ENCODE measurements around the gene KRT36.

The KRT36 gene

GRCh38 chr17:41440531-41441033 is 49.1 kb downstream of the KRT36 start, which contains the start of gene KRT38:
KRT38 (minus strand) TSS chr17:41440983; CDS start chr17:41440921, 62 bp downstream.
- H4K20me1 ChIP-seq (ENCODE audit: insufficient read depth, low read length, poor library complexity, severe bottlenecking): no peaks in the 10 kb centered on the region
- no peaks in the 10 kb centered on the region for H3K9me3 ChIP-seq (ENCODE audit: insufficient read depth, low read depth, low read length)
- no peaks in the 10 kb centered on the region for H3K4me1 ChIP-seq (ENCODE audit: insufficient read depth, low read length, poor library complexity, severe bottlenecking)
- no peak for TF ChIP-seq CTCF (conservative IDR thresholded peaks at IDR 0.05; ENCODE audit: low read length)
- TF ChIP-seq EZH2phosphoT487 (IDR thresholded peaks at IDR 0.05; ENCODE audit: borderline replicate concordance): no peak
- H3K4me2 ChIP-seq (ENCODE audit: low read depth, low read length, poor library complexity, severe bottlenecking): no peak within 1 kb of the TSS
- no peaks in the 10 kb centered on the region for H3K79me2 ChIP-seq (ENCODE audit: insufficient read depth, low read length)
- no peak within 1 kb of the TSS for H2AFZ ChIP-seq (ENCODE audit: low read length)
- no peak within 1 kb of the TSS for H3K9ac ChIP-seq (ENCODE audit: low read depth, low read length, poor library complexity, severe bottlenecking)
- H3K36me3 ChIP-seq (ENCODE audit: insufficient read depth, low read length): no peaks in the 10 kb centered on the region
- no peak within 1 kb of the TSS for H3K4me3 ChIP-seq (ENCODE audit: low read length, poor library complexity, severe bottlenecking)
- H3K27me3 ChIP-seq (ENCODE audit: insufficient read depth, low read length, poor library complexity, severe bottlenecking): peaks cover 12% of the 10 kb centered on the region
- no peaks in the 10 kb centered on the region for H3K9me2 ChIP-seq (replicated peaks; ENCODE audit: low read depth, low read length)
- no peaks in the 10 kb centered on the region for H3F3A ChIP-seq (ENCODE audit: low read depth)

DNA sequence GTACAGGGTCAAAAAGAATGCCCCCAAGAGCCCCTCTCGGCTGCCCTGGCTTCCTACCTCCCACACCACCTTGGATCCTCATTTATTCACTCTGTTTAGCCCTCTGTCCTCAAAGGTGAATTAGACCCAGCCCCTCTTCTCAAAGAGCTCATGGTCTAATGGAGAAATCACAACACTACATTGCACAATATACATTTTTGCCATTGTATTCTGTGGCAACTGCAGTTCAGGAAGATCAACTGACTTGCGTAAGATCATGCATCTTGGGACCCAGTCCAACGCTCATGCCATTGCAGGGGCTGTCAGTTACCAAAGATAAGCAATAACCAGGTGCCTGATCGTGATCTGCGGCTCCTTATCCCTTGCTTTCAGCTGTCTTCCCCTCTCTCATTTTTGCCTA is 50.3 kb downstream of the KRT36 start:
- Histone ChIP-seq H3K4me2 (ENCODE audit: low read depth, low read length, poor library complexity, severe bottlenecking) (no peak overlapping the region), H3K4me3 (ENCODE audit: low read length, poor library complexity, severe bottlenecking) (no peak overlapping the region), H2AFZ (ENCODE audit: low read length) (no peak overlapping the region), H3K27me3 (ENCODE audit: insufficient read depth, low read length, poor library complexity, severe bottlenecking) (peaks cover 7% of the 10 kb centered on the region), H3F3A (ENCODE audit: low read depth) (no peaks in the 10 kb centered on the region), H3K9me3 (ENCODE audit: insufficient read depth, low read depth, low read length) (no peaks in the 10 kb centered on the region), H3K9ac (ENCODE audit: low read depth, low read length, poor library complexity, severe bottlenecking) (no peak overlapping the region), H3K9me2 (replicated peaks; ENCODE audit: low read depth, low read length) (no peaks in the 10 kb centered on the region), H4K20me1 (ENCODE audit: insufficient read depth, low read length, poor library complexity, severe bottlenecking) (no peaks in the 10 kb centered on the region), H3K79me2 (ENCODE audit: insufficient read depth, low read length) (no peaks in the 10 kb centered on the region), H3K4me1 (ENCODE audit: insufficient read depth, low read length, poor library complexity, severe bottlenecking) (no peaks in the 10 kb centered on the region), H3K36me3 (ENCODE audit: insufficient read depth, low read length) (no peaks in the 10 kb centered on the region)
- no peak for TF ChIP-seq CTCF (conservative IDR thresholded peaks at IDR 0.05; ENCODE audit: low read length)
- TF ChIP-seq EZH2phosphoT487 (IDR thresholded peaks at IDR 0.05; ENCODE audit: borderline replicate concordance): no peak

DNA sequence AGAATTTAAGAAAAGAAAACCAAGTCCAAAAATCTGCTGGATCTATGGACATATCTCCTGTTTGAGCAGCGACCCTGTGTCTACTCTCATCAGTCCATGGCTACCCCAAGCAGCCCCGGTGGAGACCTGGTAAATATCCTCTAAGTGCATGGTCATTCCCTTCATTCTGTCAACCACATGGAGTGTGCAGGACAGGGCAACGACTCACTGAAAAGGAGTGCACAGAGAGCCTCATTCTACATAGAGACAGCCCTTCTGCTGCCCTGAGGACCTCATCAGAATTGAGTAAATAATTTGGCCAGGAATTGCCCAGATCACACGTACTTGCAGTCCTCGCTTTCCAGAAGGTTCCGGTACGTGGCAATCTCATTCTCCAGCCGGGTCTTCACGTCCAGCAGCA is 51.9 kb downstream of the KRT36 start:
- Histone ChIP-seq H3K9me2 (replicated peaks; ENCODE audit: low read depth, low read length) (no peaks in the 10 kb centered on the region), H3K36me3 (ENCODE audit: insufficient read depth, low read length) (no peaks in the 10 kb centered on the region), H3F3A (ENCODE audit: low read depth) (no peaks in the 10 kb centered on the region), H3K9ac (ENCODE audit: low read depth, low read length, poor library complexity, severe bottlenecking) (no peak overlapping the region), H3K4me3 (ENCODE audit: low read length, poor library complexity, severe bottlenecking) (no peak overlapping the region), H2AFZ (ENCODE audit: low read length) (no peak overlapping the region), H3K9me3 (ENCODE audit: insufficient read depth, low read depth, low read length) (no peaks in the 10 kb centered on the region), H3K79me2 (ENCODE audit: insufficient read depth, low read length) (no peaks in the 10 kb centered on the region), H3K4me2 (ENCODE audit: low read depth, low read length, poor library complexity, severe bottlenecking) (no peak overlapping the region), H3K27me3 (ENCODE audit: insufficient read depth, low read length, poor library complexity, severe bottlenecking) (no peaks in the 10 kb centered on the region), H4K20me1 (ENCODE audit: insufficient read depth, low read length, poor library complexity, severe bottlenecking) (no peaks in the 10 kb centered on the region), H3K4me1 (ENCODE audit: insufficient read depth, low read length, poor library complexity, severe bottlenecking) (no peaks in the 10 kb centered on the region)
- TF ChIP-seq EZH2phosphoT487 (IDR thresholded peaks at IDR 0.05; ENCODE audit: borderline replicate concordance): no peak

DNA sequence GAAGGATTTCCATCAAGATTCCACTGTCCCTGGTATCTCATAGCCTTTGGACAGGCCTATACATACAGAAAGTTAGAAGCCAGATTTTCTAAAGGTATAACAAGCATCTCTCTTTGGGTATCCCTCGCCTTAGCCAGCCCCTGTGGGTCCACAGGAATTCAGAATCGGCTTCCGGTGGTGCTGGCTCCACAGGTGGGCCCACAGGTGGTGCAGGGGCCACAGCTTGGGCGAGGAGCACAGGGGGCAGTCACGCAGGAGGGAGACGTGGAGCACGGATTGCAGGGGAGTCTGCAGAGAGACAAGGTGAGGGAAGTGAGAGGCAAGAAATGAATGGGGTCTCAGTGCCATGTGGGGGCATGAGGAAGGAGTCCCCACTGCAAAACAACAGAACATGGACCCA is 52.5 kb downstream of the KRT36 start:
- Histone ChIP-seq H3K4me1 (ENCODE audit: insufficient read depth, low read length, poor library complexity, severe bottlenecking) (no peaks in the 10 kb centered on the region), H3K4me3 (ENCODE audit: low read length, poor library complexity, severe bottlenecking) (no peak overlapping the region), H3K79me2 (ENCODE audit: insufficient read depth, low read length) (no peaks in the 10 kb centered on the region), H3K27me3 (ENCODE audit: insufficient read depth, low read length, poor library complexity, severe bottlenecking) (no peaks in the 10 kb centered on the region), H3K4me2 (ENCODE audit: low read depth, low read length, poor library complexity, severe bottlenecking) (no peak overlapping the region), H4K20me1 (ENCODE audit: insufficient read depth, low read length, poor library complexity, severe bottlenecking) (no peaks in the 10 kb centered on the region), H3K9me2 (replicated peaks; ENCODE audit: low read depth, low read length) (no peaks in the 10 kb centered on the region), H2AFZ (ENCODE audit: low read length) (no peak overlapping the region), H3F3A (ENCODE audit: low read depth) (no peaks in the 10 kb centered on the region), H3K36me3 (ENCODE audit: insufficient read depth, low read length) (no peaks in the 10 kb centered on the region), H3K9me3 (ENCODE audit: insufficient read depth, low read depth, low read length) (no peaks in the 10 kb centered on the region), H3K9ac (ENCODE audit: low read depth, low read length, poor library complexity, severe bottlenecking) (no peak overlapping the region)
- TF ChIP-seq CTCF (conservative IDR thresholded peaks at IDR 0.05; ENCODE audit: low read length): no peak
- TF ChIP-seq EZH2phosphoT487 (IDR thresholded peaks at IDR 0.05; ENCODE audit: borderline replicate concordance): no peak

Data from Loucy (cell line).